Measurements from ENCODE around the gene IGLL5.

The IGLL5 gene

GRCh38 chr22:22923379-22923778 lies 35.8 kb downstream of the IGLL5 start:
- peaks cover 9% of the 10 kb centered on the region for H3K9me3 ChIP-seq (ENCODE audit: severe bottlenecking)
- DNase-seq (ENCODE audit: low spot score) (no peak), ATAC-seq (ENCODE audit: low read depth) (no peak)
- H3K27ac ChIP-seq (ENCODE audit: poor library complexity, severe bottlenecking): no peak overlapping the region
- no peaks in the 10 kb centered on the region for H3K4me1 ChIP-seq (ENCODE audit: insufficient read depth, poor library complexity, severe bottlenecking)
- no peaks in the 10 kb centered on the region for H3K36me3 ChIP-seq (ENCODE audit: low read depth)
- TF ChIP-seq, protein P1, sequence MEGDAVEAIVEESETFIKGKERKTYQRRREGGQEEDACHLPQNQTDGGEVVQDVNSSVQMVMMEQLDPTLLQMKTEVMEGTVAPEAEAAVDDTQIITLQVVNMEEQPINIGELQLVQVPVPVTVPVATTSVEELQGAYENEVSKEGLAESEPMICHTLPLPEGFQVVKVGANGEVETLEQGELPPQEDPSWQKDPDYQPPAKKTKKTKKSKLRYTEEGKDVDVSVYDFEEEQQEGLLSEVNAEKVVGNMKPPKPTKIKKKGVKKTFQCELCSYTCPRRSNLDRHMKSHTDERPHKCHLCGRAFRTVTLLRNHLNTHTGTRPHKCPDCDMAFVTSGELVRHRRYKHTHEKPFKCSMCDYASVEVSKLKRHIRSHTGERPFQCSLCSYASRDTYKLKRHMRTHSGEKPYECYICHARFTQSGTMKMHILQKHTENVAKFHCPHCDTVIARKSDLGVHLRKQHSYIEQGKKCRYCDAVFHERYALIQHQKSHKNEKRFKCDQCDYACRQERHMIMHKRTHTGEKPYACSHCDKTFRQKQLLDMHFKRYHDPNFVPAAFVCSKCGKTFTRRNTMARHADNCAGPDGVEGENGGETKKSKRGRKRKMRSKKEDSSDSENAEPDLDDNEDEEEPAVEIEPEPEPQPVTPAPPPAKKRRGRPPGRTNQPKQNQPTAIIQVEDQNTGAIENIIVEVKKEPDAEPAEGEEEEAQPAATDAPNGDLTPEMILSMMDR (IDR thresholded peaks at IDR 0.05; ENCODE audit: poor library complexity, severe bottlenecking): no peak
- no peaks in the 10 kb centered on the region for H3K27me3 ChIP-seq (ENCODE audit: insufficient read depth, poor library complexity, severe bottlenecking)
- no peak overlapping the region for H3K4me3 ChIP-seq (ENCODE audit: severe bottlenecking)

- TF ChIP-seq, protein P1 (IDR thresholded peaks at IDR 0.05; ENCODE audit: poor library complexity, severe bottlenecking): no peak
- peaks cover 3% of the 10 kb centered on the region for H3K4me1 ChIP-seq (ENCODE audit: insufficient read depth, poor library complexity, severe bottlenecking)
- ATAC-seq (ENCODE audit: low read depth): no peak
These were observed 36.3 kb downstream of the IGLL5 start for GRCh38 chr22:22923930-22924329.

DNA sequence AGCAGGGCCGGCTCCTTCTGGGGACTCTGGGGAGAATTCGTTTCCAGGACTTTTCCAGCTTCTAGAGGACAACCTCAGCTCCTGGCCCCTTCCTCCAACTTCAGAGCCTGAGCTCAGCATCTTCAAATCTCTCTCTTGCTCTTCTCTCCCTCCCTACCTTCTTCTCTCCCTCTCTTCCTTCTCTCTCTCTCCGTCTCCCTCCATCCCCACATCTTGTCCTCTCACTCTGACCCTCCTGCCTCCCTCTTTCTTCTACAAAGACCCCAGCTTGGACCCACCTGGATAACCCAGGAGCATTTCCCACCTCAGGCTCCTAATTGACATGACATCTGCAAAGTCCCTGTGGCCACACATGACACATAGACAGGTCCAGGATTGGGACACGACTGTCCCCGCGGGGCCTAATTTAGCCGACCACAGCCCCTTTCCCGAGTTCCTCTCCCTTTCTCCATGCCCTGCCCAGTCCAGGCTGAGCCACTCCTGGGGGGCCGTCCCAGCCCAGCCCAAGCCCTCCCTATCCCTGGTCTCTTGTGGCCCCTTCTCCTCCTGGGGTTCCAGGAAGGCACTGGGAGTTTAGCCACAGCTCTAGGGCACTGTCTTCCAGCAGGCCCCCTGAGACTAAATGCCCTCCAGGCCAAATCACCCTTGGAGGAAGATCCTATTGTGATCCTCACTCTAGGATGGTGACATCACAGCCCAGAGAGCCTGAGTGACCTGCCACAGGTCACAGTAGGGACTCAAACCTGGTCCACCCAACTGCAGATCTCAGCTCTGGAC lies 36.9 kb downstream of the IGLL5 start:
- Histone ChIP-seq H3K4me3 (ENCODE audit: severe bottlenecking) (no peak overlapping the region), H3K27ac (ENCODE audit: poor library complexity, severe bottlenecking) (no peak overlapping the region), H3K9me3 (ENCODE audit: severe bottlenecking) (peaks cover 9% of the 10 kb centered on the region), H3K4me1 (ENCODE audit: insufficient read depth, poor library complexity, severe bottlenecking) (peaks cover 3% of the 10 kb centered on the region), H3K36me3 (ENCODE audit: low read depth) (no peaks in the 10 kb centered on the region), H3K27me3 (ENCODE audit: insufficient read depth, poor library complexity, severe bottlenecking) (no peaks in the 10 kb centered on the region)
- DNase-seq (ENCODE audit: low spot score) (no peak), ATAC-seq (ENCODE audit: low read depth) (no peak)
- TF ChIP-seq, protein P1 (IDR thresholded peaks at IDR 0.05; ENCODE audit: poor library complexity, severe bottlenecking): no peak

More at GRCh38 chr22:22923930-22924329, 36.3 kb downstream of the IGLL5 start:
- Histone ChIP-seq H3K27ac (ENCODE audit: poor library complexity, severe bottlenecking) (no peak overlapping the region), H3K4me3 (ENCODE audit: severe bottlenecking) (no peak overlapping the region), H3K36me3 (ENCODE audit: low read depth) (no peaks in the 10 kb centered on the region), H3K27me3 (ENCODE audit: insufficient read depth, poor library complexity, severe bottlenecking) (no peaks in the 10 kb centered on the region), H3K9me3 (ENCODE audit: severe bottlenecking) (peaks cover 9% of the 10 kb centered on the region)
- DNase-seq (ENCODE audit: low spot score): no peak

- H3K9me3 ChIP-seq (ENCODE audit: severe bottlenecking): peaks cover 9% of the 10 kb centered on the region
- ATAC-seq (ENCODE audit: low read depth): no peak
- H3K4me3 ChIP-seq (ENCODE audit: severe bottlenecking): no peak overlapping the region
- TF ChIP-seq, protein P1 (IDR thresholded peaks at IDR 0.05; ENCODE audit: poor library complexity, severe bottlenecking): no peak
- no peak for DNase-seq (ENCODE audit: low spot score)
- H3K27me3 ChIP-seq (ENCODE audit: insufficient read depth, poor library complexity, severe bottlenecking): no peaks in the 10 kb centered on the region
- peaks cover 3% of the 10 kb centered on the region for H3K4me1 ChIP-seq (ENCODE audit: insufficient read depth, poor library complexity, severe bottlenecking)
- no peaks in the 10 kb centered on the region for H3K36me3 ChIP-seq (ENCODE audit: low read depth)
- no peak overlapping the region for H3K27ac ChIP-seq (ENCODE audit: poor library complexity, severe bottlenecking)
These were observed 37.7 kb downstream of the IGLL5 start for GRCh38 chr22:22925146-22925804.

Data from RWPE2 (cell line).